ENCODE results near the gene BSCL2. TPM values are rescaled to one million over a fixed set of nuclear protein-coding genes. Genes with fewer than 3 reads are reported as not detected.

The BSCL2 gene
- total RNA-seq, 4 donors from 2014 or later = 28.9 to 76.3 (median 59.3) TPM

GRCh38 chr11:62665075-62665598, 42.1 kb downstream of the BSCL2 start, which contains the start of the genes C11orf98 and CSKMT:
TSS of gene C11orf98 (minus strand) at chr11:62665210. CDS start at chr11:62665169, 41 bp downstream.
TSS of gene CSKMT (plus strand) at chr11:62665312. CDS start at chr11:62665880, 568 bp downstream.
- Histone ChIP-seq H3K27ac (peak within 1 kb of the TSS; percentile 88), H3K36me3 (peaks cover 20% of the 10 kb centered on the region), H3K9me3 (no peaks in the 10 kb centered on the region), H3K4me1 (peaks cover 45% of the 10 kb centered on the region), H3K4me3 (peak within 1 kb of the TSS; percentile 69), H3K27me3 (no peaks in the 10 kb centered on the region)
- TF ChIP-seq POLR2A (IDR thresholded peaks at IDR 0.05) (peak; percentile 93 to 98), CTCF (IDR thresholded peaks at IDR 0.05) (no peak), EP300 (IDR thresholded peaks at IDR 0.05) (no peak), POLR2AphosphoS5 (IDR thresholded peaks at IDR 0.05) (peak; percentile 70 to 95 (median 91))
- WGBS = no CpG with 5 or more reads among the region's 47 CpGs
- DNase-seq (ENCODE audit: low spot score in 2 of 2) = peak; percentile 96 to 98

GRCh38 chr11:62664405-62665074, 42.7 kb downstream of the BSCL2 start:
- no peak for TF ChIP-seq POLR2AphosphoS5 (IDR thresholded peaks at IDR 0.05)
- no peak for TF ChIP-seq EP300 (IDR thresholded peaks at IDR 0.05)
- TF ChIP-seq CTCF (IDR thresholded peaks at IDR 0.05) = no peak
- no peak for TF ChIP-seq POLR2A (IDR thresholded peaks at IDR 0.05)
- Histone ChIP-seq H3K4me1 (peaks cover 39% of the 10 kb centered on the region), H3K9me3 (no peaks in the 10 kb centered on the region), H3K27ac (peak overlapping the region; percentile 88), H3K27me3 (no peaks in the 10 kb centered on the region), H3K4me3 (peak overlapping the region; percentile 69), H3K36me3 (peaks cover 20% of the 10 kb centered on the region)
- 7% methylated on average over 18 of the region's 36 CpGs for WGBS
- DNase-seq (ENCODE audit: low spot score in 2 of 2) = no peak

- Histone ChIP-seq H3K27me3 (no peaks in the 10 kb centered on the region), H3K4me1 (peaks cover 12% of the 10 kb centered on the region), H3K36me3 (no peaks in the 10 kb centered on the region), H3K9me3 (no peaks in the 10 kb centered on the region), H3K4me3 (no peak overlapping the region), H3K27ac (no peak overlapping the region)
- TF ChIP-seq POLR2A (IDR thresholded peaks at IDR 0.05) = no peak
- TF ChIP-seq POLR2AphosphoS5 (IDR thresholded peaks at IDR 0.05) = no peak
- TF ChIP-seq CTCF (IDR thresholded peaks at IDR 0.05) = no peak
- no peak for TF ChIP-seq EP300 (IDR thresholded peaks at IDR 0.05)
- DNase-seq (ENCODE audit: low spot score in 2 of 2) = no peak
- WGBS = 57% methylated on average over 5 of the region's 5 CpGs
These were observed 50.3 kb downstream of the BSCL2 start for GRCh38 chr11:62656796-62657429.

- no peaks in the 10 kb centered on the region for H3K9me3 ChIP-seq
- TF ChIP-seq CTCF (IDR thresholded peaks at IDR 0.05) (no peak), POLR2AphosphoS5 (IDR thresholded peaks at IDR 0.05) (no peak), POLR2A (IDR thresholded peaks at IDR 0.05) (no peak), EP300 (IDR thresholded peaks at IDR 0.05) (no peak)
- H3K4me3 ChIP-seq = no peak overlapping the region
- H3K27ac ChIP-seq = no peak overlapping the region
- DNase-seq (ENCODE audit: low spot score in 2 of 2) = no peak
- H3K36me3 ChIP-seq = peaks cover 8% of the 10 kb centered on the region
- peaks cover 17% of the 10 kb centered on the region for H3K4me1 ChIP-seq
- no peaks in the 10 kb centered on the region for H3K27me3 ChIP-seq
- 84% methylated on average over 11 of the region's 11 CpGs for WGBS
These were observed 52.9 kb downstream of the BSCL2 start for GRCh38 chr11:62654297-62654696.

Measured in suprapubic skin (tissue), 4 donors.